Keratinocyte (primary cell): Measurements from ENCODE around the gene LOXHD1. TPM values are rescaled to one million over a fixed set of nuclear protein-coding genes. Genes with fewer than 3 reads are reported as not detected.

Source experiments
- DNase-seq: peaks from one replicate; pipeline ENCODE4 v3.0.0-alpha.2; 2011; ENCODE audit warnings: low read depth, missing footprints, low spot score
- FAIRE-seq: peaks from 2 replicates; lab custom pipeline; 2011; peaks lifted over from hg19 to GRCh38; lab: Jason Lieb, UNC
- H2AFZ ChIP-seq: 2 replicates; pipeline ENCODE4 v1.6.0; 2012; ENCODE audit warnings: low read length, control low read depth, inconsistent platforms; ENCODE audit not compliant: control insufficient read depth
- H3K27ac ChIP-seq: 2 replicates; pipeline ENCODE4 v1.5.1; 2011; ENCODE audit warnings: low read length; ENCODE audit not compliant: control insufficient read depth, insufficient read depth
- H3K27me3 ChIP-seq: 3 replicates; pipeline ENCODE4 v1.6.0; 2011; ENCODE audit warnings: low read length; ENCODE audit not compliant: control insufficient read depth, insufficient read depth; ENCODE audit errors: extremely low read depth
- H3K36me3 ChIP-seq, 2 experiments: 2 replicates in 1 of 2; 3 replicates in 1 of 2; pipeline ENCODE4 v1.5.1; 2011; ENCODE audit warnings: low read length in 2 of 2, mild to moderate bottlenecking in 1 of 2; ENCODE audit not compliant: control insufficient read depth in 2 of 2, insufficient read depth in 2 of 2; ENCODE audit errors: extremely low read depth in 1 of 2
- H3K4me1 ChIP-seq: 3 replicates; pipeline ENCODE4 v1.5.1; 2011; ENCODE audit warnings: low read length; ENCODE audit not compliant: control insufficient read depth, insufficient read depth; ENCODE audit errors: extremely low read depth
- H3K4me2 ChIP-seq: 3 replicates; pipeline ENCODE4 v1.6.0; 2011; ENCODE audit warnings: low read depth, low read length; ENCODE audit not compliant: control insufficient read depth, insufficient read depth; ENCODE audit errors: extremely low read depth
- H3K4me3 ChIP-seq, 3 experiments: fragments of 200-600 bp in 1 of 3; sonication (generic) in 1 of 3; 2 replicates in 2 of 3; 3 replicates in 1 of 3; pipeline ENCODE4 v1.5.1; 2011 to 2016; ENCODE audit warnings: low read length in 3 of 3, mild to moderate bottlenecking in 3 of 3, control low read depth in 2 of 3, inconsistent platforms in 1 of 3, low read depth in 1 of 3, mixed read lengths in 1 of 3, mixed run types in 1 of 3, moderate library complexity in 1 of 3; ENCODE audit not compliant: control insufficient read depth in 2 of 3, insufficient read depth in 2 of 3; ENCODE audit errors: extremely low read depth in 1 of 3
- H3K79me2 ChIP-seq: 2 replicates; pipeline ENCODE4 v1.6.0; 2012; ENCODE audit warnings: low read length; ENCODE audit not compliant: control insufficient read depth, insufficient read depth
- H3K9ac ChIP-seq: 3 replicates; pipeline ENCODE4 v1.6.0; 2011; ENCODE audit warnings: low read length; ENCODE audit not compliant: control insufficient read depth, insufficient read depth; ENCODE audit errors: extremely low read depth
- H3K9me1 ChIP-seq: 3 replicates; pipeline ENCODE4 v1.6.0; 2011; ENCODE audit warnings: low read length; ENCODE audit not compliant: control insufficient read depth, insufficient read depth; ENCODE audit errors: extremely low read depth
- H3K9me3 ChIP-seq: 2 replicates; pipeline ENCODE4 v1.5.1; 2012; ENCODE audit warnings: low read depth, low read length; ENCODE audit not compliant: control insufficient read depth
- H4K20me1 ChIP-seq: 3 replicates; pipeline ENCODE4 v1.6.0; 2011; ENCODE audit warnings: low read length; ENCODE audit not compliant: control insufficient read depth, insufficient read depth; ENCODE audit errors: extremely low read depth
- EZH2 ChIP-seq: IDR thresholded peaks from one replicate; pipeline ENCODE4 v1.6.1; 2012; ENCODE audit warnings: inconsistent platforms, mild to moderate bottlenecking, low read length, moderate library complexity
- dilution Hi-C: fragments of 300-500 bp; cut with MboI; formaldehyde crosslinking; loops from one replicate; pipeline ENCODE4 v1.7.0; 2020; ENCODE audit warnings: low sequenced_read_pairs; ENCODE audit not compliant: extremely low pct_ligation_motif_present
- polyA plus RNA-seq, 5 experiments: library from polyadenylated mRNA; depleted of rRNA in 3 of 5; stranded (reverse) in 3 of 5; stranded (forward) in 1 of 5; unstranded in 1 of 5; fragments of >200 nt; gene quantifications; 1 replicate in 1 of 5; 2 replicates in 3 of 5; 3 replicates in 1 of 5; pipeline versions ENCODE4 v1.2.1 to v1.2.3, GENCODE V29; 2011 to 2012; ENCODE audit warnings: missing spikeins in 2 of 5, low read depth in 1 of 5, low replicate concordance in 1 of 5
- TF ChIP-seq, protein P1 (sequence below), 3 experiments: IDR thresholded peaks in 1 of 3; conservative IDR thresholded peaks in 1 of 3; optimal IDR thresholded peaks in 1 of 3; 2 replicates in 2 of 3; 3 replicates in 1 of 3; pipeline versions ENCODE3 to v1.5.1; 2011; ENCODE audit warnings: low read length in 3 of 3, mild to moderate bottlenecking in 3 of 3, moderate library complexity in 2 of 3, control low read depth in 1 of 3, inconsistent platforms in 1 of 3; ENCODE audit not compliant: insufficient read depth in 2 of 3; ENCODE audit errors: extremely low read depth in 1 of 3

The LOXHD1 gene
- polyA plus RNA-seq, 1 donor (not counting 4 experiments of a cell fraction or from before 2014, with no cell fraction given), result not detected

DNA sequence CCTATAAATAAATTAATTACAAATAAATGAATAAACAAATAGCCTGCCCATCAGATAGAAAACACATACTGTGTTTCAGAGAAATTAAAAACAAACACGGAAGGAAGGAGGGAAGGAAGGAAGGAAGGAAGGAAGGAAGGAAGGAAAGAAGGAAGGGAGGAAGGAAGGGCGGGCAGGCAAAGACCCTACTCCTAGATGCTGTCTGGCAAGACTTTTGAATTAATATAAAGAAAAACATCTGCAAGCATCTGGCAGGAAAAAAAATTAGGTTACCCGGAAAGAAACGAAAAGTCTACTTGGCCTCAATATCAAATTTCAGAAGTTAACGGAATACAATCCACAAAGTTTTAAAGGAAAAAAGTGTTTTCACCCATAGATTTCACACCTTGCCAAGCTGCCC, 49.1 kb downstream of the LOXHD1 start:
- Histone ChIP-seq H3K27ac (no peak overlapping the region), H3K4me1 (no peaks in the 10 kb centered on the region), H4K20me1 (no peaks in the 10 kb centered on the region), H3K4me2 (no peak overlapping the region), H3K9me3 (no peaks in the 10 kb centered on the region), H3K79me2 (no peaks in the 10 kb centered on the region), H2AFZ (no peak overlapping the region), H3K9ac (no peak overlapping the region), H3K27me3 (peaks cover 4% of the 10 kb centered on the region), H3K4me3 (no peak overlapping the region), H3K36me3 (no peaks in the 10 kb centered on the region), H3K9me1 (no peaks in the 10 kb centered on the region)
- no peak for FAIRE-seq
- no peak for DNase-seq
- TF ChIP-seq EZH2, result no peak
- TF ChIP-seq, protein P1, sequence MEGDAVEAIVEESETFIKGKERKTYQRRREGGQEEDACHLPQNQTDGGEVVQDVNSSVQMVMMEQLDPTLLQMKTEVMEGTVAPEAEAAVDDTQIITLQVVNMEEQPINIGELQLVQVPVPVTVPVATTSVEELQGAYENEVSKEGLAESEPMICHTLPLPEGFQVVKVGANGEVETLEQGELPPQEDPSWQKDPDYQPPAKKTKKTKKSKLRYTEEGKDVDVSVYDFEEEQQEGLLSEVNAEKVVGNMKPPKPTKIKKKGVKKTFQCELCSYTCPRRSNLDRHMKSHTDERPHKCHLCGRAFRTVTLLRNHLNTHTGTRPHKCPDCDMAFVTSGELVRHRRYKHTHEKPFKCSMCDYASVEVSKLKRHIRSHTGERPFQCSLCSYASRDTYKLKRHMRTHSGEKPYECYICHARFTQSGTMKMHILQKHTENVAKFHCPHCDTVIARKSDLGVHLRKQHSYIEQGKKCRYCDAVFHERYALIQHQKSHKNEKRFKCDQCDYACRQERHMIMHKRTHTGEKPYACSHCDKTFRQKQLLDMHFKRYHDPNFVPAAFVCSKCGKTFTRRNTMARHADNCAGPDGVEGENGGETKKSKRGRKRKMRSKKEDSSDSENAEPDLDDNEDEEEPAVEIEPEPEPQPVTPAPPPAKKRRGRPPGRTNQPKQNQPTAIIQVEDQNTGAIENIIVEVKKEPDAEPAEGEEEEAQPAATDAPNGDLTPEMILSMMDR (optimal IDR thresholded peaks at IDR 0.05 in 1 of 3, IDR thresholded peaks at IDR 0.05 in 1 of 3, conservative IDR thresholded peaks at IDR 0.05 in 1 of 3; ENCODE audit: extremely low read depth in 1 of 3, insufficient read depth in 2 of 3, low read length in 3 of 3), result no peak
- dilution Hi-C loops, result no loop called here

DNA sequence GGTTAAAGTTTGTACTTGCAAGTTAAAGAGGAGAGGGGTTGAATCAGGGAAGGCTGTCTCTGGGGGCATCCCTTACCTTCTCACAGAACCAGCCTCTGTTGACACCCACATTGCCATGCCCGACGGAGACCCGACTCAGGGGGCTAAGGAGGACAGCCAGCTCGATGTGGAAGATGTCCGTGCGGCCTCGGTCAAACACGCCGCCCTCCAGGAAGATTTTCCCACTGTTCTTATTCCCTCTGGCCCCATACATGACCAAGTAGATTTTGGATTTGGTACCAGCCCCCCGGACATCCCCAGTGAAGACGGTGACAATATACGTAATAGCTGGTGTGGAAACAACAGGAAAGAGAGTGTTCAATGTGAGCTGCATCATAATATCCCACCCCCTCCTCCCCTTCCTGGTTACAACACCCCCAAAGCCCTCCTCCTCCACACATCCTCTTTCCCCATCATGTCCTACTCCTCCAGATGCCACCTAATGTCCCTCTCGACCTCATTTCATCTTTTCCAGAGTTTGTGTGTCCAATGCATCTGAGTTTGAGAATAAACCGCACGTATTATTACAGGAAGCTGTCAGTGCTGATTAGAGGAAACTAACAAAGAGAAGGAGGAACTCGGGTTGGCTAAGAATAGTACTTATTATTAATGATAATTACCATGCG, 55.7 kb downstream of the LOXHD1 start:
- TF ChIP-seq EZH2, result no peak
- TF ChIP-seq, protein P1 (optimal IDR thresholded peaks at IDR 0.05 in 1 of 3, IDR thresholded peaks at IDR 0.05 in 1 of 3, conservative IDR thresholded peaks at IDR 0.05 in 1 of 3; ENCODE audit: extremely low read depth in 1 of 3, insufficient read depth in 2 of 3, low read length in 3 of 3), result no peak
- no peaks in the 10 kb centered on the region for H3K9me3 ChIP-seq
- no peak overlapping the region for H3K9ac ChIP-seq
- DNase-seq (no peak), FAIRE-seq (no peak)
- no peaks in the 10 kb centered on the region for H4K20me1 ChIP-seq
- no peak overlapping the region for H3K4me2 ChIP-seq
- H3K4me3 ChIP-seq, result no peak overlapping the region
- H3K79me2 ChIP-seq, result no peaks in the 10 kb centered on the region
- no peaks in the 10 kb centered on the region for H3K27me3 ChIP-seq
- H3K9me1 ChIP-seq, result no peaks in the 10 kb centered on the region
- dilution Hi-C loops, result no loop called here
- H2AFZ ChIP-seq, result no peak overlapping the region
- H3K27ac ChIP-seq, result no peak overlapping the region
- no peaks in the 10 kb centered on the region for H3K36me3 ChIP-seq
- H3K4me1 ChIP-seq, result no peaks in the 10 kb centered on the region
